IMR-90 (cell line): ENCODE data around the gene COL15A1.

Experiments used
- BHLHE40 ChIP-seq: fragments of 150-350 bp; IDR thresholded peaks from 2 replicates; pipeline ENCODE4 v1.6.1; 2016; ENCODE audit warnings: mild to moderate bottlenecking, low read depth, low read length
- CEBPB ChIP-seq: IDR thresholded peaks from 2 replicates; pipeline ENCODE4 v1.6.1; 2012; ENCODE audit warnings: low read depth, low read length, improper control_type of control experiment
- CHD1 ChIP-seq: IDR thresholded peaks from 2 replicates; pipeline ENCODE4 v1.6.1; 2012; ENCODE audit warnings: low read depth, low read length, improper control_type of control experiment
- MAZ ChIP-seq: IDR thresholded peaks from 2 replicates; pipeline ENCODE4 v1.6.1; 2012; ENCODE audit warnings: low read depth, mild to moderate bottlenecking, low read length, improper control_type of control experiment, moderate library complexity, borderline replicate concordance
- MXI1 ChIP-seq: IDR thresholded peaks from 2 replicates; pipeline ENCODE4 v1.6.1; 2012; ENCODE audit warnings: low read depth, mild to moderate bottlenecking, low read length, moderate library complexity, borderline replicate concordance
- NFE2L2 ChIP-seq: fragments of 150-350 bp; IDR thresholded peaks from 2 replicates; pipeline ENCODE4 v1.6.1; 2016; ENCODE audit warnings: low read depth, mild to moderate bottlenecking, low read length
- POLR2A ChIP-seq: IDR thresholded peaks from 2 replicates; pipeline ENCODE4 v1.6.1; 2012; ENCODE audit warnings: mild to moderate bottlenecking, low read depth, low read length
- RAD21 ChIP-seq: IDR thresholded peaks from 2 replicates; pipeline ENCODE4 v1.6.1; 2012; ENCODE audit warnings: low read length, improper control_type of control experiment
- RFX5 ChIP-seq: IDR thresholded peaks from 2 replicates; pipeline ENCODE4 v1.8.0; 2012; ENCODE audit warnings: low read depth, mild to moderate bottlenecking, low read length, moderate library complexity
- SMC3 ChIP-seq: fragments of 150-350 bp; IDR thresholded peaks from 2 replicates; pipeline ENCODE4 v1.6.1; 2016; ENCODE audit warnings: low read depth, mild to moderate bottlenecking, antibody characterized with exemption, low read length, moderate library complexity
- TF ChIP-seq, protein P1 (sequence below): conservative IDR thresholded peaks from 2 replicates; pipeline ENCODE4 v1.5.1; 2012; ENCODE audit warnings: mild to moderate bottlenecking, low read depth, low read length, improper control_type of control experiment
- TF ChIP-seq, protein P2 (sequence below): fragments of 150-350 bp; IDR thresholded peaks from 2 replicates; pipeline ENCODE4 v1.6.1; 2016; ENCODE audit warnings: low read depth, mild to moderate bottlenecking, low read length, moderate library complexity, borderline replicate concordance
- TF ChIP-seq, protein P3 (sequence below): fragments of 150-350 bp; IDR thresholded peaks from 2 replicates; pipeline ENCODE4 v1.6.1; 2017; ENCODE audit warnings: mild to moderate bottlenecking, antibody characterized with exemption, low read length, low read depth

- TF ChIP-seq, protein P1, sequence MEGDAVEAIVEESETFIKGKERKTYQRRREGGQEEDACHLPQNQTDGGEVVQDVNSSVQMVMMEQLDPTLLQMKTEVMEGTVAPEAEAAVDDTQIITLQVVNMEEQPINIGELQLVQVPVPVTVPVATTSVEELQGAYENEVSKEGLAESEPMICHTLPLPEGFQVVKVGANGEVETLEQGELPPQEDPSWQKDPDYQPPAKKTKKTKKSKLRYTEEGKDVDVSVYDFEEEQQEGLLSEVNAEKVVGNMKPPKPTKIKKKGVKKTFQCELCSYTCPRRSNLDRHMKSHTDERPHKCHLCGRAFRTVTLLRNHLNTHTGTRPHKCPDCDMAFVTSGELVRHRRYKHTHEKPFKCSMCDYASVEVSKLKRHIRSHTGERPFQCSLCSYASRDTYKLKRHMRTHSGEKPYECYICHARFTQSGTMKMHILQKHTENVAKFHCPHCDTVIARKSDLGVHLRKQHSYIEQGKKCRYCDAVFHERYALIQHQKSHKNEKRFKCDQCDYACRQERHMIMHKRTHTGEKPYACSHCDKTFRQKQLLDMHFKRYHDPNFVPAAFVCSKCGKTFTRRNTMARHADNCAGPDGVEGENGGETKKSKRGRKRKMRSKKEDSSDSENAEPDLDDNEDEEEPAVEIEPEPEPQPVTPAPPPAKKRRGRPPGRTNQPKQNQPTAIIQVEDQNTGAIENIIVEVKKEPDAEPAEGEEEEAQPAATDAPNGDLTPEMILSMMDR = no peak
- TF ChIP-seq MXI1 (no peak), POLR2A (no peak), BHLHE40 (no peak), SMC3 (no peak), NFE2L2 (no peak), RFX5 (no peak), CEBPB (peak; percentile 95), MAZ (no peak), RAD21 (no peak), CHD1 (no peak)
- TF ChIP-seq, protein P2, sequence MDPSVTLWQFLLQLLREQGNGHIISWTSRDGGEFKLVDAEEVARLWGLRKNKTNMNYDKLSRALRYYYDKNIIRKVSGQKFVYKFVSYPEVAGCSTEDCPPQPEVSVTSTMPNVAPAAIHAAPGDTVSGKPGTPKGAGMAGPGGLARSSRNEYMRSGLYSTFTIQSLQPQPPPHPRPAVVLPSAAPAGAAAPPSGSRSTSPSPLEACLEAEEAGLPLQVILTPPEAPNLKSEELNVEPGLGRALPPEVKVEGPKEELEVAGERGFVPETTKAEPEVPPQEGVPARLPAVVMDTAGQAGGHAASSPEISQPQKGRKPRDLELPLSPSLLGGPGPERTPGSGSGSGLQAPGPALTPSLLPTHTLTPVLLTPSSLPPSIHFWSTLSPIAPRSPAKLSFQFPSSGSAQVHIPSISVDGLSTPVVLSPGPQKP = no peak
- TF ChIP-seq, protein P3, sequence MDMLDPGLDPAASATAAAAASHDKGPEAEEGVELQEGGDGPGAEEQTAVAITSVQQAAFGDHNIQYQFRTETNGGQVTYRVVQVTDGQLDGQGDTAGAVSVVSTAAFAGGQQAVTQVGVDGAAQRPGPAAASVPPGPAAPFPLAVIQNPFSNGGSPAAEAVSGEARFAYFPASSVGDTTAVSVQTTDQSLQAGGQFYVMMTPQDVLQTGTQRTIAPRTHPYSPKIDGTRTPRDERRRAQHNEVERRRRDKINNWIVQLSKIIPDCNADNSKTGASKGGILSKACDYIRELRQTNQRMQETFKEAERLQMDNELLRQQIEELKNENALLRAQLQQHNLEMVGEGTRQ = no peak
Observed at GRCh38 chr9:98908897-98909634, 34.6 kb upstream of the COL15A1 start.
